ENCODE data around the gene RBM24.
A peak's percentile ranks its signal among the peaks of the same experiment; 100 is the strongest.
"Not testable (repeated sequence)": the region's sequence is repeated elsewhere in the genome, so short reads cannot be mapped to it uniquely, and the experiment has no call there.

RBM24 gene

GRCh38 chr6:17291778-17292177 is 10.6 kb downstream of the RBM24 start:
- no peak for DNase-seq (ENCODE audit: low read depth, low spot score)

DNA sequence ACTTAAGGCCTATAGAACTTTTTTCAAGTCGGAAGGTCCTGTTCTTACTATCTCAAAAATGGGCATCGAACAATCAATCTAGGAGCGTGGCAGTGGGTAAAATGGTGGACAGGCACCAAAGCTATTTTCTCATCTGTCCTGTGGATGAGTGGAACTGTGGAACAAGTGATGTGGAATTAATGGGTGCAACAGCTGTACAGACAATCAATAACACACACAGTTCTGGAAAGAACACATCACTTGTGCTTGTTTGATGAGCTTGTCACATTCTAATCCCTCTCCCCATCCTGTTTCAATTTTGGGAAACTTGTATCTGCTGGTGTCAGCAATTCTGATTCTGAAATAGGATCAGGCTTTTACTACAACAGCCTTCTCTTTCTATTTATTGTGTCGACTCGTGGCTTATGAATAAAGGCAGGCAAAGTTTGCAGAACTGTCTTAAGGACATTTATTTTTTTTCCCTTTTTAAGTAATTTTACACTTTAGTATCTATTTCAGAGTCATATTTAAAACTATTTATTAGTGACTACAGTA is 11.5 kb downstream of the RBM24 start:
- DNase-seq (ENCODE audit: low read depth, low spot score), result no peak

DNA sequence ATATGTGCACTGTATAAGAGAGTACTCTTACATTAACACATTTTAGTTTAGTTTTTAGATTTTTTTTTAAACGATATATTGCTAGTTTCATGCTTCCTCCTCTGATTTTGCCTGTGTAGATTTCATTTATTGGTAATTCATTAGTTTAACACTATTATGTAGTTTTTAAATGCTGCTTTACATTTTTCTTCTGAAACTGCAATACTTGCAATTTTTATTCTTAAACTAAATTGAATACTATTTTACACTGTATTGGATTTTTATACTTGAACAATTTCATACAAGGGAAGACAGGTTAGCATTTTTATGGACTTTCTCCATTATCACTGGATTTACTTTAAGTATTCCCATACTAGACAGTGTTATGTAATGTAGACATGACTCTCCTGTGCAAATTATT is 12.2 kb downstream of the RBM24 start:
- no peak for DNase-seq (ENCODE audit: low read depth, low spot score)

GRCh38 chr6:17297271-17298080 is 16.3 kb downstream of the RBM24 start:
- peak; percentile 35 for DNase-seq (ENCODE audit: low read depth, low spot score)

DNA sequence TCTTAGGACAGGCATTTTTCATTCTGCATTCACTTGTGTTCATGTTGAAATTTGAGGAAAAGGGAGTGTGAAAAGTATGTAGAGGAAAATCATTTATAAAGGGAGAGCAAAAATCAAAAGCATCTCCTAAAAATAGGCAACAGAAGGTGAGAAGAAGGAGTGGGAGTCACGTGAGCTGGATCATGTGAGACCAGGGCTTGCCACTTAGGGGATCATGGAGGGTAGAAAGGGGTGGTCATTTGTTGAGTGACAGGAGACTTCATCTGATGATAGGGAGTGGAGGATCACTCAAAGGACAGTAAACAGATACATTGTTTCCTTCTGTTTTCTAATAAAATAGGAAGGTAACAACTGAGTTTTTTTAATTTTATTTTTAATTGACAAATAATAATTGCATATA is 17.1 kb downstream of the RBM24 start:
- no peak for DNase-seq (ENCODE audit: low read depth, low spot score)

GRCh38 chr6:17299222-17299621 is 18.1 kb downstream of the RBM24 start:
- DNase-seq (ENCODE audit: low read depth, low spot score), result no peak

DNA sequence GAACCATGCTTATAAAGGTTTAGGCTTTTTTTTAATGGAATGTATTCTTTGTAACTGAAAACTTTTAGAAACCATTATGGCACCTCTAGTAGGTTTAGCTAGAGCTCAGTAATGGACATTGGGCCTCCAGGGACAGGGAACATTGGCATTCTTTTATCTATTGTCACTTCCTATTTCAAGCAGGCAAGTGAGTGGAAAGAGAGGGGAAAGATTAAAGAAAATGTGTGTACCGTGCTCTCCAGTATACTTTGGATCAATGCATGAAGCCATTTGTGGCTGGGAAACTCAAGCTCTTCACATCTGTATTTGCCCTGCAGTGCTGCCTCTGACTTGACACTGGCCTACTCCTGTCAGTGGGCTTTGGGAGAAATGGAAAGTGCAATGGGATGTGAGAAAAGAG is 18.6 kb downstream of the RBM24 start:
- no peak for DNase-seq (ENCODE audit: low read depth, low spot score)

DNA sequence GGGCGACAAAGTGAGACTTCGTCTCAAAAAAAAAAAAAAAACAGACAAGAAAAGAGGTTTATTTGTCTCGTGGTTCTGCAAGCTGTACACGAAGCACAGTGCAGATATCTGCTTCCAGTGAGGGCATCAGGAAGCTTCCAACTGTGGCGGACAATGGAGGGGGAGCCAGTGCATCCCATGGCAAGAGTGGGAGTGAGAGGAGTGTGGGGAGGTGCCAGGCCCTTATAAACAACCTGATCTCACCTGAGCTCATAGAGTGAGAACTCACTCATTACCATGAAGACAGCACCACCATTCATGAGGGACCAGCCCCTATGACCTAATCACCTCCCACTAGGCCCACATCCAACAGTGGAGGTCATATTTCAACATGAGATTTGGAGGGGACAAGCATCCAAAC is 19.5 kb downstream of the RBM24 start:
- DNase-seq (ENCODE audit: low read depth, low spot score), result no peak

DNA sequence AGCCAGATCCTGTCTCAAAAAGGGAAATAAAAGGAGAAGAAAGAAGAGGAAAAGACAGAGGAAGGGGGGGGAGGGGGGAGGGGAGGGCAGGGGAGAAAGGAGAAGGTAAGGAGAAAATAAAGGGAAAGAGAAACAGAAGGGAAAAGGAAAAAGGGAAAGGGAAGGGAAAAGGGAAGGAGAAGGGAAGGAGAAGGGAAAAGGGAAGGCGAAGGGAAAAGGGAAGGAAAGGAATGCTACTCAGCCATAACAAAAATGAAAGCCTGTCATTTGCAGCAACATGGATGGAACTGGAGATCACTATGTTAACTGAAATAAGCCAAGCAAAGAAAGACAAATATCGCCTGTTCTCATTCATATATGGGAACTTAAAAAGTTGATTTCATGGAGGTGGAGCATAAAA is 22.3 kb downstream of the RBM24 start:
- no peak for DNase-seq (ENCODE audit: low read depth, low spot score)

DNA sequence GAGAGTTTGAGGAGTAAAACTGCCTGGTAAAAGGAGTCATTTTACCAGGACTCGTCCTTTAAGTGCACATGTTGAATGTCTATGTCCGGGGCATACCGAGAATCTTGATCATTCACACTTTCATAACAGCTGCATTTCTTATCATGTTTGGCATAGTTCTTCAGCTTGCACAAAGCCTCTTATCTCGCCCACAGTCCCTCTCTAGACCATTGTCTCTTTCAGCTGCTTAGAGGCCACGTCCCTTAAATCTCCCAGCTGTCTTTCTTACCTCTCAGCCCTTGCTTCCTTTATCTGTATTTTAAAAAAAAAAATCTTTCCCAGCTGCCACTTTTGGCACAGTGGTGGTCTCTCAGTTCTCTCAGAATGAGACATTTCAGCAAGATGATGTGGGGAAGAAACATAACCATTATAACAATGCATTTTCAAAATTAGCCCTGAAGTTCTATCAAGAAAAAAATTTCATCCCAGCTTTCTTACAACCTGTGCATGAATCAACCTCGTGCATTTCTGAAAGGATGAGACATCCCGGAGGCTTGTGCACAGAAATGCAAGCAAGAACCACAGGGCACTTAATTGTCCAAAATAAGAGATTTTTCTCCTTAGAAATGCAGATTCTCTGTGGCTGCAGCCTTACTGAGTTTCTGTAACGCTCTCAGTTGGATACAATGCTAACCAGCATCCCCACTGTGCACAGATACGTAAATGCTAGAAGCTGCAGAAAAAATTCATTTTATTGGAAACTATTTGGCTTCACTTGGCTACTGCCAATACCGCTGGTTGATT is 24.2 kb downstream of the RBM24 start:
- peak; percentile 66 for DNase-seq (ENCODE audit: low read depth, low spot score)

DNA sequence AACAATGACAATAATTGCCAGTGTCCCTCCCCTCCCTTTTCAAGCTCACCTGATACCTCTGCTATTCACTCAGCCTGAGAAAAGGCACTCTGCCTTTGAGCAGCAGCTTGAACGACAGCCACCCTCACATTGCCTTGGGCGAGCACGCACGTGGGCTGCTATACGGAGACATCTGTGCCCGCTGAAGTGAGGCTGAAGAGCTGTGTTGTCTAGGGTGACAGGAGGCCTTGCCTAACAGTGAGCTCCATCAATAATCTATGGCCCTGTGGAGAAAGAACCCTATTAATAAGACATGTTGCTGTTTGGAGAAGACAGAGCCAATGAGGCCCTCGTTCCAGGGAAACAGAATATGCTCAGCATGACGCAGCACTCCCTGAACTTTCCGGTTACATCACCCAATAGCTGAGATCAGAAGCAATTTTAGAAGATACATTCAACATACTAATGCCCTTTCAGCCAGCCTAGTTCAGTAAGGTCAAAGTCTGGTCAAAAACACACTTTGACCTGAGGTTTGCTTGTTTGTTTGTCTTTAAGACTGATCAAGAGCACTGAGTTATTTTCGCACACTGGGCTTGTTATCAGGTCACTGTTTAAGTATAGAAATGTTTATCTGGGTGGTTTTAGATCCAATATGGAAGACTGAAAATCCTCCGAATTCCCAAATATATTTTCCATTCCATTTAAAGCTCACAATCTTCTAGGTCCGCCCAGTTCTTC is 30.6 kb downstream of the RBM24 start:
- DNase-seq (ENCODE audit: low read depth, low spot score), result peak; percentile 19

DNA sequence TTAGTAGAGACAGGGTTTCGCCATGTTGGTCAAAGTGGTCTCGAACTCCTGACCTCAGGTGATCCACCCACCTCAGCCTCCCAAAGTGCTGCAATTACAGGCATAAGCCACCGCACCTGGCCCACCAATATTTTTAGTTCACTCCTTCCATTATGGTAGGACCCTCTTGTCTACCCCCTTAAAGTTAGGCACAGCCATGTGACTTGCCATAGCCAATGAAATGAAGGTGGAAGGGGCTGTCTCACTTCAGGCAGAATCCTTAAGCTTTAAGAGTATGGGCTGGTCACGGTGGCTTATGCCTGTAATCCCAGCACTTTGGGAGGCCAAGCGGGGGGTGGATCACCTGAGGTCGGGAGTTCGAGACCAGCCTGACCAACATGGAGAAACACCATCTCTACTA is 32.1 kb downstream of the RBM24 start:
- not testable (repeated sequence) for DNase-seq (ENCODE audit: low read depth, low spot score)

DNA sequence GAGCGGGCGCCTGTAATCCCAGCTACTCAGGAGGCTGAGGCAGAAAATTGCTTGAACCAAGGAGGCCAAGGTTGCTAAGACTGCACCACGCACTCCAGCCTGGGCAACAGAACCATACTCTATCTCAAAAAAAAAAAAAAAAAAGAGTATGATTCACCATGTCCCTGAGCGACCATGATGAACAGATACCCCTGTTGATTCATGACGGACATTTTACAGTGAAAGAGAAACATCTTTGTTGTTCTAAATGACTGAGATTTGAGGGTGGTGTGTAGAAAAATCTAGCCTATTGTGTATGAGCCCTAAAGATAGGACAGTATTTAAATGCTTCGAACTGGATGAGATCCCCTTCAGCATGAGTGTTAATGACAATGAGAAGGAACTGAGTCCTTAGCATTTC is 32.8 kb downstream of the RBM24 start:
- DNase-seq (ENCODE audit: low read depth, low spot score), result no peak

DNA sequence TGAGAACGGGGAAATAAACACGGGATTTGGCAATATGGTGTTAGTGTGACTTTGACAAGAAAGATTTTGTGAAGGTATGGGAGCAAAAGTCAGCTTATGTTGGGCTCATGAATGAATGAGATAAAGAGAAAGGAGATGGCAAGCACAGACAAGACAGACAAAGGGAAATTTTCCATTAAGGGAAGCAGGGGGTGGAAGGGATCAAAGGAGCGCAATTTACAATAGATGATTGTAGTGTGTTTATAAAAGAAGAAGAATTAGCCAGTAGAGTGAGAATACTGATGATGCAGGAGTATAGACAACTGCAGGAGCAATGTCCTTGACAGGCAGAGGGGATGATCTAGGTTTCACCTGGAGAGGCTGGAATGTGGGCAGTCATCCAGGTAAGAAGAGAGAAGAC is 34.1 kb downstream of the RBM24 start:
- no peak for DNase-seq (ENCODE audit: low read depth, low spot score)

- no peak for DNase-seq (ENCODE audit: low read depth, low spot score)
Measured at GRCh38 chr6:17318435-17319165, 37.4 kb downstream of the RBM24 start.

DNA sequence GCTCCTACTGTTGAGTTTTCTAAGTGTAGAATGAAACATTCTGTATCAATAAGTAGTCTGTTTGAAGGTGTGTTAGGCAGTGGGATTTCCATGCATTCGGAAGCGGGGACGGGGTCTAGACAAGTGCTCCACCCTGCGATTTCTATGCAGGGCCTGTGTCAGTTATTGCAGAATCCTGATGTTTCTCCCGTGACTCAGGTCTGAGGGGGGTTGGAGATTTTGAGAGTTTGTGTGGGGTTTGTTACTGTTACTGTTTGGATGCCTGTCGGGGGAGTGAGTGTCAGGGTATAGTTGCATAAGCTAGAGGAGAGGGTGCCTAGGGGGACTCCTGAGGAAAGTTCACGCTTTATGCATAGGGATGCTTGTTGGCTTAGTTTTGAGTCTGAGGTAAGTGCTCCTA is 39.1 kb downstream of the RBM24 start:
- DNase-seq (ENCODE audit: low read depth, low spot score), result not testable (repeated sequence)

DNA sequence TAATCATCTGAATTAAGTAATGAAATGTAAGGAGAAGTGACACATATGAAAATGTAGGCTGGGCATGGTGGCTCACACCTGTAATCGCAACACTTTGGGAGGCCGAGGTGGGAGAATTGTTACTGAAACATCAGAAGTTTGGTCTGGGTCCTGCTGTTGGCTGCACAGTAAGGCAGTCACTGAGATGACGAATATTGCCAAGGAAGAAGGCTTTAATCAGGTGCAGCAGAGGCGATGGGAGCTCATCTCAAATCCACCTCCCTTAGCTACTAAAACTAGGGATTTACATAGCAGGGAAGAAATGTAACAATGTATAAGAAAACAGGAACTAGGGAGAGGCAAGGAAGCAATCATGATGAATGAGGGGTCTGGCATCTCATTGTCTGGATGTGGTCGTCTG is 50.1 kb downstream of the RBM24 start:
- DNase-seq (ENCODE audit: low read depth, low spot score), result no peak

- DNase-seq (ENCODE audit: low read depth, low spot score), result peak; percentile 29
Measured at GRCh38 chr6:17334265-17334664, 53.1 kb downstream of the RBM24 start.

DNA sequence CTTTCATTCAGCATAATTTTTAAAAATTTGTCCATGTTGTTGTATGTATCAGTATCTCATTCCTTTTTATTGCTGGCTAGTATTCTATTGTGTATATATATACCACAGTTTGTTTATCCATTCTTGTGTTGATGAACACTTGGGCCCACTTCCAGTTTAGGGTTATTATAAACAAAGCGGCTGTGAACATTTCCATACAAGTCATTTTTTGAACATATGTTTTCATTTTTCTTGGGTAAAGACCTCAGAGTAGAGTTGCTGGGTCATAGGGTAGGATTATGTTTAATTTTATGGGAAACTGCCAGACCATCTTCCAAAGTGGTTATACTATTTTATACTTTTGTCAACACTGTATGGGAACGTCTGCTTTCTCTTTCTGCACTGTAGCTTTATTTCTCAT is 55.3 kb downstream of the RBM24 start:
- DNase-seq (ENCODE audit: low read depth, low spot score), result no peak

DNA sequence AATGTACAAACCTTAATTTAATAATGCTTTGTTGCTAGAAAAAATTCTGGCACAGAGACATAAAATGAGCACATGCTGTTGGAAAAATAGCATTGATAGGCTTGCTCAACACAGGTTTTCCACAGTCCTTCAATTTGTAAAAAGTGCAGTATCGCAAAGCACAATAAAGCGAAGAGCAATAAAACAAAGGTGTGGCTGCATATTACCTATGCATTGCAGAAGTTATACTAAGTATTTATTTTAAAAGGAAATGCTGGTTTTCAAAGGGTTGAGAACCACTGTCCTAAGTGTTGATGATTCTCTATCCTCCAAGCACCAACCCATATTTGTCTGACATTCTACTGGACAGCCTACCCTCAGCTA is 58.1 kb downstream of the RBM24 start:
- no peak for DNase-seq (ENCODE audit: low read depth, low spot score)

- no peak for DNase-seq (ENCODE audit: low read depth, low spot score)
Measured at GRCh38 chr6:17341117-17341805, 60.1 kb downstream of the RBM24 start.

Data from astrocyte of the hippocampus (primary cell).